Measurements from ENCODE around the gene NTM.

- TF ChIP-seq POLR2A (IDR thresholded peaks at IDR 0.05): no peak
- no peak for TF ChIP-seq CTCF (IDR thresholded peaks at IDR 0.05)
- no peak for TF ChIP-seq EP300 (IDR thresholded peaks at IDR 0.05)
Observed at GRCh38 chr11:131372234-131372962, 2.0 kb downstream of the NTM start.
